Stimulated activated CD8-positive, alpha-beta memory T cell treated with anti-CD3 and anti-CD28 coated beads, Interleukin-15, amount 100 ng/mL, for 48 hours (primary cell): ENCODE data around the gene REEP3.

Experiments
- DNase-seq, 2 donors: peaks; one replicate each; pipeline ENCODE4 v3.0.0-alpha.2; 2020; ENCODE audit warnings: low read depth in 2 of 2

The REEP3 gene

DNA sequence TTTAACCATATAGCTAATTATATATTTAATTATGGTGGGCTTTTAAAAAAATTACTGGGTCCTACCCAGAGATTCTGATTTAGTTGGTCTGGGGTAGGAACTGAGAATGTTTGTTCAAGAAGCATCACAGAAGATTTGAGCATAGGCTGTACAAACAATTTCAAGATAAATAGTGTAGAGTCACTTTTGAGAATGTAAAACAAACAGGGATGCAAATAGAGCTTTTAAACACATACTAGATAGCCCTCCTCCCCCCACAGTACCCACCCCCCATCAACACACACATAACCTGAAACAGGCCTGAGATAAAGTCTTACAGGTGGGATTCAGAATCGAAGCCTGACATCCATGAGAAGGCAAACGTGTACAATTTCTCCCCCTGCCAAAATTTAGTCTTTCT is 15.6 kb upstream of the REEP3 start:
- no peak for DNase-seq

- no peak for DNase-seq
Measured at GRCh38 chr10:63506554-63506953, 14.6 kb upstream of the REEP3 start.

GRCh38 chr10:63515002-63515763 is 6.0 kb upstream of the REEP3 start:
- no peak for DNase-seq

DNA sequence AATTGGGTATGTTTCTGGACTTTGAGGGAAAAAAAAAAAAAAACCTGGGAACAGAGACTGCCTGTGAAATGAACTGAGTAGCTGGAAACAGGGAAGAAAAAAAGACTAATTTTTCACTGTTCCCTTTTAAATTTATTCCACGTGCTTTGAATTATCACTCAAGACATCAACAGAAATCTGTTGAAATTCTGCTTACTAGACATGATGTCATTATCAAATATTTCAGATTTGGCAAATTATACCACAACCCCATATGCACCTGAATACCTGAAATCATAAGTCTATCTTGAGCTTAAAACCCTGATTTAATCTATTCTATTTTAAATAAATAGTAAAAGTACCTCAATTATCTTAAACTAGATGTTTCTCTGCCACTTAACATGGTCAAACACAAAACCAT is 5.0 kb upstream of the REEP3 start:
- no peak for DNase-seq

- no peak for DNase-seq
Measured at GRCh38 chr10:63518690-63519288, 2.4 kb upstream of the REEP3 start.

- DNase-seq, result peak; percentile 41 to 51
Measured at GRCh38 chr10:63521416-63522276, 445 bp downstream of the REEP3 start.

GRCh38 chr10:63522277-63522687 is 1.1 kb downstream of the REEP3 start:
- no peak for DNase-seq

DNA sequence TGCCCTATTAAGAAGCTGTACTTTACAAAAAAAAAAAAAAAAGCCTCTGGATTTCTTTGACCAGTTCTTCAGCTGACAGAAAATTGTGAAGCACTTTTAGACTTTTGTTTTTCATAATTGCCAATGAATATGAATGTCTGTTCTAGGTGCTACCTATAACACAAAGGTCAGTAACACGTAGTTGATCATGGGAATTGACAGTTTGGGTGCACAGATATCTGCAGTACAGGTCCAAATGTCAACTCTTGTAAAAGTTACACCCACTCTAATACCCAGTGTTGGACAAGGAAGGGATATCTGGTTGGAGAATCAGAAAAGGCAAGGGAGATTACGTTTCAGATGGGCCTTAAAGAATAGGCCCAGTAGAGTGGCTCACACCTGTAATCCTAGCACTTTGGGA is 1.8 kb downstream of the REEP3 start:
- DNase-seq, result no peak

DNA sequence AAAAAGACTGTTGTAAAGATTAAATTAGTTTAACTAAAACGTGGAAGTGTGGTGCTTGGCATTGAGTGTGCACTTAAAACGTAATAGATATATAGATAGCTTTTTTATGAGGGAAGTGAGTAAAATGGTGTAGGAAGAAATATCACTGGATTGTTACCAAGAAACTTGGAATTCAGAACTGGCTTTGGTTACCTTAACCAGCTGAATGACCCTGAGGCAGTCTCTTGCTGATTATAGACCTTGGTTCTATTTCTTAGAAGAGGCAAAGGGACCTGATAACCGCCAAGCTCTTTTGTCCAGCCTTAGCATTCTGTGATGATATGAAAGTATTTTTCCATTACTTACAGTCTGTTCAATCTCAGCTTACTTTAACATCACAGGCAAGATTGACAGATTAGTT is 3.8 kb downstream of the REEP3 start:
- DNase-seq, result no peak

- no peak for DNase-seq
Measured at GRCh38 chr10:63527401-63527800, 6.2 kb downstream of the REEP3 start.

DNA sequence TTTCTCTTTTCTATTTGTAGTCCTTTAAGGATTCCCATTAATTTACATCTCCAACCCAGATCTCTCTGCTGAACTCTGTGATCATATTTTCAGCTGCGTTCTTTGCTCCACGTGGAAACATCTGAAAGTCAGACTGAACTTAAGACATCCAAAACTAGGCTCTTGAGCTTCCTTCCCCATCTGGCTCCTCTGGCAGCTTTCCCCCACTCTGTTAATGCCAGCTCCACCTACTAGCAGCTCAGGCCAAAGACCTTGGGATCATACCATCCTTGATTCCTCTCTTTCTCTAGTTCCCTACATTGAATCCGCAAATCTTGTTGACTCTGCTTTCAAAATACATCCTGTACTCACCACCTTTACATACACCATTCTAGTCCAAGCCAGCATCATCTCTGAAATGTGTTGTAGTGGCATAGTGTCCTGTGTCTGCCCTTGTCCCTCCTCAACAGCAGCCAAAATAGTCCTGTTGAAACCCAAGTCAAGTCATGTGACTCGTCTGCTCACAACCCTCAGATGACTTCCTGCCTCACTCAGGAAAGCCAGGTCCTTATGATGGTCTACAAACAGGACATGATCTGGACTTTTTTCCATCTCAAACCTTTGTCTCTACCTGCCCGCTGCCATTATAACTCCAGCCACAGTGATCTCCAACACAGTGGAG is 7.0 kb downstream of the REEP3 start:
- DNase-seq, result no peak

GRCh38 chr10:63530409-63530808 is 9.2 kb downstream of the REEP3 start:
- no peak for DNase-seq

DNA sequence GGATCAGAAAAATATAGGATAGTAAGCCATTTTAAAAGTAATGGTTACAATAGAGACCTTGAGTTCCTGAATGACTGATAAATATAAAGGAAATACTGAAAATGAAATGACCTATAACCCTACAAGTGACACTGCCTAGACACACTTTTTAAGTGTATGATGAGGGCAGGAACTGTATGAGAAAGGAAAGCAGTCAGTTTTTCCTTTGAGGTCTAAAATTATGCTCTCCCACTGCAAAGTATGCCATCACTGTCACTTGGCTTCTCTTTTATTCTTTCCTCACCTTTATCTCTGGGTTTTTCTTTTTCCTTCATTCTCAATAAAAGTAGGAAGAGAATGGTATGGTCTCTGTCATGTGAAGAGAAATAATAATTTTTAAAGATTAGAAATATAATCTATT is 13.5 kb downstream of the REEP3 start:
- no peak for DNase-seq

DNA sequence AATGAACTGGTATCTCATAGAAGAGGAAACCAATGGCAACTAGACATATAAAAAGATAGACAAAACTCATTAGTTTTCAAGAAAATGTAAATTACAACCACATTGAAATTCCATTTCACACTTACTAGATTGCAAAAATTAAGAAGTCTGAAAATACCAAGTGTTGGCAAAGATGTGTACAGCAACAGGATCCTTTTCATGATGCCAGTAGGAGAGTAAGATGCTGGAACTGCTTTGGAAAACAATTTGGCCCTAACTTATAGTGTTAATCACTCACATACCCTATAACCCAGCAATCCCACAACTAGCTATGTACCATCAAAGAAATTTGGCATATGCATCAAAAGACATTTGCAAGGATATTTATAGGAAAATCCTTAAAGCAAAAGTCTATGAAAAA is 15.5 kb downstream of the REEP3 start:
- DNase-seq, result no peak

- DNase-seq, result no peak
Measured at GRCh38 chr10:63537536-63537935, 16.3 kb downstream of the REEP3 start.

DNA sequence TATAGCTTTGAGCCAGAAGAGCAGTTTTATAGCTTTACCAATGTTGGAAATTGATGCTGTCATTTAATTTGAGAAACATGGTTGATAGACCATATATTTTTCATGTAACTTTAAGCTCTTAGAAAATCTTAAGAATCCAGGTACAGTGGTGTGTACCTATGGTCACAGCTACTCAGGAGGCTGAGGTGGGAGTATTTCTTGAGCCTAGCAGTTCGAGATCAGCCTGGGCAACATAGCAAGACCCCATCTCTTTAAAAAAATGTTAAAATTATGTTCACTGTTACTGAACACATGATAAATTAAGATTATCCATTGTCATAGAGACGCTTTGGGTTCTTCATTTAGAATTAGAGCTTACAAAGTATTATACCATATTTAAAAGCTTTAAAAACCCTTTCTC is 18.2 kb downstream of the REEP3 start:
- DNase-seq, result no peak

DNA sequence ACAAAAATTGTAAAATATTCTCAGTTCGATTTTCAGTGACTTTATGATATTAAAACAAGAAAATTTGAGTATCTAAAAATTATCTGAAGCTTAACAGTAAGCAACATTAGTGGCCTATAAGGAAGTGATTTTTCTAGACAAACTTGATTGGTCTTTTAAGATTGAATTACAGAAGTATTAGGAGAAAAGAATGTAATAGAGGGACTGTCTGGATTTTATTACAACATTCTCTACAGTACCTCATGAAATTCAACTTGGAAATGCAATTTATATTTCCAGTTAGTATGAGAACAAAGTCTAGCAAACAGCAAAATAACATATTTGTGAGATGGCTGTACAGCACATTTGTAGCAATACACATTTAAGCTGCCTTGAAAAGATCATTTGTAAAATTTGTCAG is 18.8 kb downstream of the REEP3 start:
- DNase-seq, result no peak

DNA sequence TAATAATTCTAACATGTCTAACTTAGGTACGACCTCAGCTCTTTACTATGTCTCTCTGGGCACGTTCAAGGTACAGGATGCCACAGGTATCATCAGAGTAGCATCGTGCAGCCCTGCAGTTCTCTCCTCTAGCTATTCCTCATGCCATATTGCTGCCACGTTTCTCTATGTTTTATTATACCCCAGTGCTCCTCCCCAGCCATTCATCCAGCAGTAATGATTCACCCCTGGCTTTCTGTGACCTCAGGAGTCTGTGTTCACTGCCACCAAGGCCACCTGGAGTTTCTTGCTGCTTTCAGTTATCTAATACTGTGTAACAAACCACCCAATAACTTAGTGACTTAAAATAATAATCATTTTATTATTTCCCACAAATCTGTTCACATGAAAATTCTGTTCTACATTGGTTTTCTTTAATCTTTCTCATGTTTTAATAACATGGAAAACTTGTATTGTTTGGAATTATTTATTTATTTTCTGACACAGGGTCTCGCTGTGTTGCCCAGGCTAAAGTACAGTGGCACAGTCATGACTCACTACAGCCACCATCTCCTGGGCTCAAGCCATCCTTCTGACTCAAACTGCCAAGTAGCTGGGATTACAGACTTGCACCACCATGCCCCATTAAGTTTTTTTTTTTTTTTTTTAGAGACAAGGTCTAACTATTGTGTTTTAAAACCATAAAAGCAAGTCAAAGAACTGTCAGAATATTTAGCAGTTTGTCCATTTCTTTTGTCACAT is 21.8 kb downstream of the REEP3 start:
- DNase-seq, result no peak

GRCh38 chr10:63543576-63543962 is 22.4 kb downstream of the REEP3 start:
- no peak for DNase-seq

DNA sequence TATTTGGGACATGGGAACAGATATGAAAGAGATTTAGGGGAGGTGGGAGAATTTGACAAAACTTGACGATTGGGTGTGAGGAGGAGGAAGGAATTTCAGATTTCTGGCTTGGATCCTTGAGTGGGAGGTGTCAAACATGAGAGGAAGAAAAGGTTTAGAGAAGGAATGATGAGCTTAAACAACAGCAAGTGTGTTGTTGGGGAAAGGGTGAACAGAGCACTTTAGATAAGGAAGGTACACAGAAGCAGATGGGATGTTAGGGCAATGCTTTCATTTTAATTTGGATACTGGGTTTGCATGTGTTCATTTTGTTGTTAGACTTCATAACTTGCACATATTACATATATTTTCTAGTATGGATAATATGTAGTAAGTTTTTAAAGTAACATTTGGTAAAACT is 23.2 kb downstream of the REEP3 start:
- no peak for DNase-seq

DNA sequence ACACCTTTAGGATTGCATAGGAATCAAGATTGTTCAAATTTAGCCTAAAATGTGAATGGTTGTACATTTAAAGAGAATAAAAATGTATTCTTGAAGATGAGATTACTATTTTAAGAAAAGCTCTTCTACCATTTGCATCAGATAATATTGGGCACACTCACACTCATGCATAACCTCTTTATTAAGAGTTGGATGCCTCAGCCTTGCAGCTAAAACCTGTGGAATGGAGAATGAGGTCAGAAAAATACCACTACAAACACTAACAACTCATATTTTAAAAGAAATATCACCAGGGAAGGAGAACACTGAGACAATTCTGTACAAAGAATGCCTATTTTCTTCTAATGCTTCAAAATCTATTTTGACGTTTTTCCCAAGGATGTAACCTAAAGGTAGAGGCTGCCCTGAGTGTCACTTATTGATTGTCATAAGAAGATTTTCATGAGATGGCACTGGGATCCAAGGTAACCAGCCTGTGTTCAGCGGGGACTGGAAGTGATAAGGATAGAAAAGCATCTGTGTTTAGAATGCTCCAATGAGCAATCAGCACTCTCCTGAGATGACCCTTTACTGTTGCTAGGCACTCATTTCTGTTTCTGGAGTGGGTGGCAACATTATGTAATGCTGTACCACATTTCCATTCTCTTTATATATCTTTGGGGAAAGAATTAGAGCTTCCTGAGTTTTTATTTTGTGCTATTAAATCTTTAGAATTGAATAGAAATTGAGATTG is 26.6 kb downstream of the REEP3 start:
- DNase-seq, result no peak
